Activated CD4-positive, alpha-beta T cell treated with anti-CD3 and anti-CD28 coated beads, Interleukin-2, amount 50 U/mL, for 48 hours (primary cell): ENCODE results near the gene TMEM131.
"Not testable (repeated sequence)": the region's sequence is repeated elsewhere in the genome, so short reads cannot be mapped to it uniquely, and the experiment has no call there.

Source experiments
- DNase-seq, 2 experiments: peaks; one replicate each; pipeline ENCODE4 v3.0.0-alpha.2; 2020

Gene TMEM131

GRCh38 chr2:97718051-97718882 lies 277.5 kb downstream of the TMEM131 start:
- peak; percentile 72 to 78 for DNase-seq

- no peak for DNase-seq
Measured at GRCh38 chr2:97717613-97717995, 278.1 kb downstream of the TMEM131 start.

GRCh38 chr2:97716695-97717612 lies 278.8 kb downstream of the TMEM131 start:
- DNase-seq: no peak

- DNase-seq: no peak
Measured at GRCh38 chr2:97715951-97716694, 279.6 kb downstream of the TMEM131 start.

- DNase-seq: no peak
Measured at GRCh38 chr2:97714950-97715652, 280.6 kb downstream of the TMEM131 start.

DNA sequence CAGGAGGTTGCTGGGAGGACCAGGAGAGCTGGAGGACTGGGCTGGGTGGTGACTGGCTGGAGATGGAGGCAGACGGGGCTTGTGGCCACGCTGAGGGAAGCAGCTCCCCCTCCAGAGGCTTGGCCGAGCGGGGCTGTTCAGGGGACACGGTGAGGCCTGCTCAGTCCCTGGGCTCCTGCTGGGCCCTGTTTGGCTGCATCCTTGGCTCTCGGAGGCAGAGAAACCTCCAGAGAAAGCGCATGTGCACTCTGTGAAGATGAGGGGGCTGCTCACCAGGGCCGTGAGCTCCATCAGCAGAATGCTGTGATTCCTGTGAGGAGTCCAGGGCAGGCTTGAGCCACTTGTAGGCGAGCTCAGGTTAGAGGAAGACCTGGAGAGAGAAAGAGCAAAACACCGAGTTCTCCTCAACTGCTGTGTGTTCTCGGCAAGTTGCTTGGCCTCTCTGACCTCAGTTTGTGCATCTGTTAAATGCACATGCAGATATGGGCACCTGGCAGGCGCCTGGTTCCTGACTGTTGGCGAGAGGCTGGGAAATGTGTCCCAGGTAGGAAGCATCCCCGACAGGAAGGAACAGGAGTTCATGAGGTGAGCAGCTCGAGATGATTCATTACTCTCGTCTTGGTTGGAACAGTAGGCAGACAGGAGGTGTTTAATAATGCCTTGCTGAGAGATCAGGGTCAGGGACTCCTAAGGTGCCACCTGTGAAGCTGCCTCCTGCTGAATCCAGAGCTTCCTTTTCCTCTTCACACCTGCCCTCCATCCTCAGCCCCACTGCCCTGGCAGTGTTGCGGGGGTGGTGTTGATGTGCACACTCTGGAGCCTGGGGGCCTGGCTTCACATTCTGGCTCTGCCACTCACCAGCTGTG lies 281.4 kb downstream of the TMEM131 start:
- DNase-seq: peak; percentile 39 to 54

GRCh38 chr2:97713296-97714083 lies 282.3 kb downstream of the TMEM131 start, which contains the start of gene ZAP70:
ZAP70 (plus strand) TSS chr2:97713576; CDS start chr2:97724037, 10,461 bp downstream.
- DNase-seq: peak; percentile 62 to 70

- peak; percentile 53 to 68 for DNase-seq
Measured at GRCh38 chr2:97712693-97713295, 283.0 kb downstream of the TMEM131 start.

DNA sequence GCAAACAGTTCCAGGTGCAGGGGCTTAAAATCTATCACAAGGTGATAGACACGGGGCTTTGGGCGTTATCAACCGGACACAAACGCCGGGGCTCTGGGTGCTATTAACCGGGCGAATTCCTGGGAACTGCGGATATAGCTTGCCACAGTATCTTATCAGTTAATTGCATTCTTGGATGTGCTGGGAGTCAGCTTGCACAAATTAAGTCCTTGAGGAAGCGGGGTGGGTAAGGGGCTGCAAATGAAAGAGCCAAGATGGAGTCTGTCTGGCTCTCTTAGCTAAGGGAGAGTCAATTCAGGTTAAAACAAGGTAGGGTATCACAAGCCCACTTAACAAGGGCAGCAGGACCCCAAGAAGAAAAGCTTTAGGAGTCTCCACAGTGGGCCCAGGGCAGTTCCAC lies 283.6 kb downstream of the TMEM131 start:
- not testable (repeated sequence) for DNase-seq

- no peak for DNase-seq
Measured at GRCh38 chr2:97711394-97711711, 284.4 kb downstream of the TMEM131 start.

- no peak for DNase-seq
Measured at GRCh38 chr2:97708608-97709007, 287.1 kb downstream of the TMEM131 start.

DNA sequence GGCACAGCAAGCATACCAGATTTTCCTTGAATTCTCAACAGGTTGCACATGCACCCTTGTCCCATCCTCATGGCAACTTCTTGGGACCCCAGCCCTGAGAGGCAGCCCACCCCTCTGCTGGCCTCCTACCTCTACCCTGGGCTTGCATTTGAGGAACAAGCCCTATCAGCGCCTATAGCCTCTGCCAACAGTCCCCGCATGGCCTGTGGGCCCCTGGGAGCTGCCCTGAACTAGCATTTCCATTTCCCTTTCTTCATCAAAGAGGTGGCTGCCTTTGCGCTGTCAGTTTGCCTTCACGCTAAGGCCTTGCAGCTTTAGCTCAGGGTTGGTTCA lies 287.7 kb downstream of the TMEM131 start:
- no peak for DNase-seq

DNA sequence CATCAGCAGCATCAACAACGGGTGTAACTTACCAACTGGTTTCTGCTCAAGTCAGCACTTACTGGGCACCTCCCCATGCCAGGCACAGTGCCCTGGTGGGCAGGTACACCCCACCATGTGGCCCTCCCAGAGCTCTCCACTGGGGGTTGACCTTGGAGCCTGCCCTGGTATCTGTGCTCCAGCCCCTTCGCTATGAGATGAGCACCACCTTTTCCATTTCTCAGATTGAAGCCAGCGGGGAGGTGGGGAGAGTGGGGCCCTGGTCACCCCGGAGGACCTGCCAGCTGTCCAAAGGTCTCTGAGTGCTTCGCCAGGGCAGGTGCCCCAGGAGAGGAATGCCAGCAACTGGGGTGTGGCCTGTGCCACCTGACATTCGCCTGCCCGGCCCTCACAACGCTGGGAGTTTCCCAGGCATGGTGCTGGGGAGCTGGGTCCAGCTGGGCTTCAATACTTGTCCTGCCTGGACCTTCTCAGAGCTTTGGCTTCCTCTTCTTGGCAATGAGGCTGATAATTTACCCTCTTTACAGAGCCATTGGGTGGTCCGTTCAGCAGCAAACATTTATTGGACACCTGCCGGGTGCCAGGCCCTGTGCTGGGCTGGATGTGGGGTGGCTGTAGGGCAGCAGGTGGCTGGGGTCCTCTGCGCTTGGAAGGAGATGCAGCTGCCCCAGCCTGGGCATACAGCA lies 288.2 kb downstream of the TMEM131 start:
- no peak for DNase-seq

GRCh38 chr2:97706708-97707345 lies 288.9 kb downstream of the TMEM131 start:
- DNase-seq: no peak
